Progenitor cell of endocrine pancreas (in vitro differentiated cells): ENCODE data around the gene DNAH1. TPM values are rescaled to one million over a fixed set of nuclear protein-coding genes. Genes with fewer than 3 reads are reported as not detected.

Experiments used
- DNase-seq: peaks from one replicate; pipeline ENCODE4 v3.0.0; 2021; ENCODE audit warnings: low spot score; ENCODE audit not compliant: unreplicated experiment
- H3K27ac Mint-ChIP-seq: 2 replicates; pipeline ENCODE4 v1.8.0; 2021; ENCODE audit warnings: mild to moderate bottlenecking, moderate library complexity, mixed read lengths
- H3K27me3 Mint-ChIP-seq: 2 replicates; pipeline ENCODE4 v1.8.0; 2021; ENCODE audit warnings: mixed read lengths
- H3K36me3 Mint-ChIP-seq: 2 replicates; pipeline ENCODE4 v1.8.0; 2022; ENCODE audit warnings: mixed read lengths; ENCODE audit not compliant: insufficient read depth
- H3K4me1 Mint-ChIP-seq: 2 replicates; pipeline ENCODE4 v1.8.0; 2021; ENCODE audit warnings: low read depth, mixed read lengths
- H3K4me3 Mint-ChIP-seq: 2 replicates; pipeline ENCODE4 v1.8.0; 2021; ENCODE audit warnings: low read depth, mild to moderate bottlenecking, moderate library complexity, mixed read lengths
- H3K9me3 Mint-ChIP-seq: 2 replicates; pipeline ENCODE4 v1.8.0; 2021; ENCODE audit warnings: low read depth, mixed read lengths
- total RNA-seq: library from RNA; stranded (reverse); gene quantifications from 2 replicates; pipeline ENCODE4 v1.2.1, GENCODE V29; 2021
- TF ChIP-seq, protein P1 (sequence below): fragments of 200-600 bp; sonication (generic); IDR thresholded peaks from one replicate; pipeline ENCODE4 v1.5.0; 2021; ENCODE audit warnings: antibody characterized with exemption, mild to moderate bottlenecking; ENCODE audit not compliant: unreplicated experiment

Gene DNAH1
- total RNA-seq, 1 donor from 2014 or later = 14.0 TPM

DNA sequence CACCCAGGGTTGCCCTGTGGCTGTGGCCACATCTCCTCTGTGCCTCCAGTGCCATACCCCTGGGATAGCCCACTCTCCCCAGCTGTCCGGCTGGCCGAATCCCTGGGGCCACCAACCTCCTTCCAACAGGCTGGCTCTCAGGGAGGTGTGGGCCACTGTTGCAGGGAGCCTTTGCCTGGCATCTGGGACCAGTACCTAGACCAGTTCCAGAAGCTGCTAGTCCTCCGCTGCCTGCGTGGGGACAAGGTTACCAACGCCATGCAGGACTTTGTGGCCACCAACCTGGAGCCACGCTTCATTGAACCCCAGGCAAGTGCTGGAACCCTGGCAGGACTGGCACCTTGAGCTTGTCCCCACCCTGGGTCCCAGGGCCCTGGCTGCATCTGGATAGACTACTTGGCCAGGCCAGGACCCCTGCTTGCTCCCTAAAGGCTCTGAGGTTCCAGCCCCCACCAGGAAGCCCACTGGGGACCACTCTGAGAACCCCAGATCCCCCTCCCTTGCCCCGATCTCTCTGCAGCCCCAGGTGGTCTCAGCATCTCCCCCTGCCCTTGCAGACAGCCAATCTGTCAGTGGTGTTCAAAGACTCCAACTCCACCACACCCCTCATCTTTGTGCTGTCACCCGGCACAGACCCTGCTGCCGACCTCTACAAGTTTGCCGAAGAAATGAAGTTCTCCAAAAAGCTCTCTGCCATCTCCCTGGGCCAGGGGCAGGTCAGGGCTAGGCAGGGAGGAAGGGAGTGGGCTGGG is 78.8 kb downstream of the DNAH1 start:
- Mint-ChIP-seq H3K27me3 (no peaks in the 10 kb centered on the region), H3K4me1 (no peaks in the 10 kb centered on the region), H3K36me3 (no peaks in the 10 kb centered on the region), H3K4me3 (no peak overlapping the region), H3K9me3 (no peaks in the 10 kb centered on the region), H3K27ac (no peak overlapping the region)
- TF ChIP-seq, protein P1, sequence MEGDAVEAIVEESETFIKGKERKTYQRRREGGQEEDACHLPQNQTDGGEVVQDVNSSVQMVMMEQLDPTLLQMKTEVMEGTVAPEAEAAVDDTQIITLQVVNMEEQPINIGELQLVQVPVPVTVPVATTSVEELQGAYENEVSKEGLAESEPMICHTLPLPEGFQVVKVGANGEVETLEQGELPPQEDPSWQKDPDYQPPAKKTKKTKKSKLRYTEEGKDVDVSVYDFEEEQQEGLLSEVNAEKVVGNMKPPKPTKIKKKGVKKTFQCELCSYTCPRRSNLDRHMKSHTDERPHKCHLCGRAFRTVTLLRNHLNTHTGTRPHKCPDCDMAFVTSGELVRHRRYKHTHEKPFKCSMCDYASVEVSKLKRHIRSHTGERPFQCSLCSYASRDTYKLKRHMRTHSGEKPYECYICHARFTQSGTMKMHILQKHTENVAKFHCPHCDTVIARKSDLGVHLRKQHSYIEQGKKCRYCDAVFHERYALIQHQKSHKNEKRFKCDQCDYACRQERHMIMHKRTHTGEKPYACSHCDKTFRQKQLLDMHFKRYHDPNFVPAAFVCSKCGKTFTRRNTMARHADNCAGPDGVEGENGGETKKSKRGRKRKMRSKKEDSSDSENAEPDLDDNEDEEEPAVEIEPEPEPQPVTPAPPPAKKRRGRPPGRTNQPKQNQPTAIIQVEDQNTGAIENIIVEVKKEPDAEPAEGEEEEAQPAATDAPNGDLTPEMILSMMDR = no peak
- no peak for DNase-seq

DNA sequence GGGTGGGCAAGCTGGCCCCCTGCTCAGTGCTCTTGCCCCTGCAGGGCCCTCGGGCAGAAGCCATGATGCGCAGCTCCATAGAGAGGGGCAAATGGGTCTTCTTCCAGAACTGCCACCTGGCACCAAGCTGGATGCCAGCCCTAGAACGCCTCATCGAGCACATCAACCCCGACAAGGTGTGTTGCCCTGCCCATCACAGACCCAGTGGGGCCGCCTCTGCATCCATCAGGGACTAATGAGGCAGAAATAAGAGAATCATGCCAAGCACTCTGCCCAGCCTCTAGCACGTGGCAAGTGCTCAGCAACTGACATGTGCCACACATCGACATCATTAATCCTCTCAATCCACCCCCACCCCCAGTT is 79.4 kb downstream of the DNAH1 start:
- Mint-ChIP-seq H3K4me3 (no peak overlapping the region), H3K4me1 (no peaks in the 10 kb centered on the region), H3K27ac (no peak overlapping the region), H3K36me3 (no peaks in the 10 kb centered on the region), H3K27me3 (no peaks in the 10 kb centered on the region), H3K9me3 (no peaks in the 10 kb centered on the region)
- TF ChIP-seq, protein P1 = no peak
- no peak for DNase-seq

DNA sequence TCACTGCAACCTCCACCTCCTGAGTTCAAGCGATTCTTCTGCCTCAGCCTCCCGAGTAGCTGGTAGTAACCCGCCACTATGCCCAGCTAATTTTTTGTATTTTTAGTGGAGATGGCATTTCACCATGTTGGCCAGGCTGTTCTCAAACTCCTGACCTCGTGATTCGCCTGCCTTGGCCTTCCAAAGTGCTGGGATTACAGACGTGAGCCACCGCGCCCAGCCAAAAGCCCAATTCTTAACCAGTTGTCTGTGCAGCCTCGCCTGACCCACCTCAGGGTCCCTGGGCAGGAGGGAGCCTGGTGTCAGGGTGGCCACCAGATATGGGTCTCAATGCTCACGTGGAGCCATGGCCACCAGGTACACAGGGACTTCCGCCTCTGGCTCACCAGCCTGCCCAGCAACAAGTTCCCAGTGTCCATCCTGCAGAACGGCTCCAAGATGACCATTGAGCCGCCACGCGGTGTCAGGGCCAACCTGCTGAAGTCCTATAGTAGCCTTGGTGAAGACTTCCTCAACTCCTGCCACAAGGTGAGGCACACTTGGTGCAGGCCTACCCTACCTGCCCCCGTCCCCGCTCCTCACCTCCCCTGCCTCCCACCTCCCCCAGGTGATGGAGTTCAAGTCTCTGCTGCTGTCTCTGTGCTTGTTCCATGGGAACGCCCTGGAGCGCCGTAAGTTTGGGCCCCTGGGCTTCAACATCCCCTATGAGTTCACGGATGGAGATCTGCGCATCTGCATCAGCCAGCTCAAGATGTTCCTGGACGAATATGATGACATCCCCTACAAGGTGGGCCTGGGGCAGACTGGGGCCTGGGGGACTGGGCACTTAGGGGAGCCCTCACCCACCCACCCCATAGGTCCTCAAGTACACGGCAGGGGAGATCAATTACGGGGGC is 80.1 kb downstream of the DNAH1 start:
- Mint-ChIP-seq H3K27me3 (no peaks in the 10 kb centered on the region), H3K4me3 (no peak overlapping the region), H3K4me1 (no peaks in the 10 kb centered on the region), H3K36me3 (no peaks in the 10 kb centered on the region), H3K27ac (no peak overlapping the region), H3K9me3 (no peaks in the 10 kb centered on the region)
- TF ChIP-seq, protein P1 = no peak
- no peak for DNase-seq

DNA sequence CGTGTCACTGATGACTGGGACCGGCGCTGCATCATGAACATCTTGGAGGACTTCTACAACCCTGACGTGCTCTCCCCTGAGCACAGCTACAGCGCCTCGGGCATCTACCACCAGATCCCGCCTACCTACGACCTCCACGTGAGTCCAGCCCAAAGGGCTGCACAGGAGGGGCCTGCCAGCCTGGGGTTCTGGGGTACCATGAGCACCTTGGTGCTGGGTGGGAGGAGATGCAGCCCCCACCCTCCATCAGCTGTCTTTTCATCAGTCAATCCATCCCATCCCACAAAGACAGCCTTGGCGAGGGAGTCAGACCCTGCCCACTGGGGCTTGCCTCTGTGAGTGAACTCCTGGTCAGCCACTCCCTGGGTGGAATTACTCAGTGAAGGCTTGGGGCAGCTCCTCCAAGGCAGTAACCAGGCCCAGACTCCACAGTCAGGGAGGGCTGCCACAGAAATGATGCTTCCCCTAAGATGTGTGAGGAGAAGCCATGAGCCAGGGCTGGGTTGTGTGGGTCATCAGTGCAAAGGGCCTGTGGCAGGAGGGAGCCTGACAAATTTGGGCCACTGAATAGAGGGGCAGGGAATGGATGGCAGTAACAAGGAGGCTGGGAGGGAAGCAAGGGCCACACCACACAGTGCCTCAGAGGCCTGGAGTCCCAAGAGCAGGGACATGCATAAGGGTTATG is 80.9 kb downstream of the DNAH1 start:
- no peak overlapping the region for H3K27ac Mint-ChIP-seq
- no peaks in the 10 kb centered on the region for H3K27me3 Mint-ChIP-seq

More for the DNA sequence above, 80.9 kb downstream of the DNAH1 start:
- Mint-ChIP-seq H3K36me3 (no peaks in the 10 kb centered on the region), H3K9me3 (no peaks in the 10 kb centered on the region), H3K4me1 (no peaks in the 10 kb centered on the region), H3K4me3 (no peak overlapping the region)
- TF ChIP-seq, protein P1 = no peak
- DNase-seq = no peak
